Fibroblast of peridontal ligament (primary cell): ENCODE measurements around the gene UGT2A1.
"Not testable (repeated sequence)": the region's sequence is repeated elsewhere in the genome, so short reads cannot be mapped to it uniquely, and the experiment has no call there.

Experiments used
- DNase-seq: peaks from one replicate; pipeline ENCODE4 v3.0.0-alpha.2; 2010; ENCODE audit errors: extremely low read depth

Gene UGT2A1

GRCh38 chr4:69653147-69653546 is at the start of gene UGT2A1:
Gene UGT2A1 (minus strand): TSS chr4:69653247. CDS start chr4:69647644, 5,603 bp downstream.
- DNase-seq, result no peak

- no peak for DNase-seq
These were observed 49.2 kb upstream of the UGT2A1 start for GRCh38 chr4:69702201-69702600.

GRCh38 chr4:69701696-69702095 is 48.6 kb upstream of the UGT2A1 start:
- no peak for DNase-seq

DNA sequence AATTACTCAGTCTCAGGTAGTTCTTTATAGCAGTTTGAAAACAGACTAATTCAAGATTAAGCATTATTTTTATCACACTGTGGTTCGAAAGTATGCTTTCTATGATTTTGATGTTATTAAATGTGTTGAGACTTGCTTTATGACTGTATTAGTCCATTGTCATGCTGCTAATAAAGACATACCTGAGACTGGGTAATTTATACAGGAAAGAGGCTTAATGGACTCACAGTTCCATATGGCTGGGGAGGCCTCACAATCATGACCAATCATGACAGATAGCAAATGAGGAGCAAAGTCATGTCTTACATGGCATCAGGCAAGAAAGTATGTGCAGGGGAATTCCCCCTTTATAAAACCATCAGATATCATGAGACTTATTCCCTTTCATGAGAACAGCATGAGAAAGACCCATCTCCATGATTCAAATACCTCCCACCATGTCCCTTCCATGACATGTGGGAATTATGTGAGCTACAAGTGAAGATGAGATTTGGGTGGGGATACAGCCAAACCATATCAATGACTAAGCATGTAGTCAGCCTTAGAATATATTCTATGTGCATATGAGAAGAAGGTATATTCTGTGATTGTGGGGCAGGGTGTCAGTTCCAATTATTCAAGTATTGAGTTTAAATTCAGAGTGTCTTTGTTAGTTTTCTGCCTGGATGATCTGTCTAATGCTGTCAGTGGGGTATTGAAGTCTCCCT is 44.6 kb upstream of the UGT2A1 start:
- DNase-seq, result no peak

DNA sequence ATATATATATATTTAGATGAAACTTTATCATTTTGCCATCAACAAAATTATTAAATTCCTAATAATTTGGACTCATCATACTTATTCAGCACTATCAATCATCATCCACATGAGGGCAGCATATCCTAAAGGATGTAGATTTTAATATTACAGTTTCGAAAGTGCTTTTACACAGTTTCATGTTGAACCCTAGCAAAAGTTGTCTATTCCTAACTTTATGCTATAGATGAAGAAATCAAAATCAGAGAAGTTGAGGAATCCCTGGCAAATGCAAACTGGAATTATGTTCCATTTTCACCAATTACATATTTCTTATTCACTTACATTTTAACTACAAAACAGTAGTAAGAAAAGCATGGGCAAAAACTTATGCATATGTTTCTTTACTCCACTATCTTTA is 36.6 kb upstream of the UGT2A1 start:
- DNase-seq, result peak; percentile 50

DNA sequence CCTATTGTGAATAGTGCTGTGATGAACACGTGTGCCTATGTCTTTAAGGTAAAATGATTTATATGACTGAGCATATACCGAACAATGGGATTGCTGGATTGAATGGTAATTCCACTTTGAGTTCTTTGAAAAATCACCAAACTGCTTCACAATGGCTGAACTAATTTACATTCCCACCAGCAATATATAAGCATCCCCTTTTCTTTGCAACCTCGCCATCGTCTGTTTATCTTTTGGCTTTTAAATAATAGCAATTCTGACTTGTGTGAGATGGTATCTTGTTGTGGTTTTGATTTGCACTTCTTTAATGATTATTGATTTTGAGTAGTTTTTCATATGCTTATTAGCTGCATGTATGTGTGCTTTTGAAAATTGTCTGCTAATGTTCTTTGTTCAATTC is 31.8 kb upstream of the UGT2A1 start:
- no peak for DNase-seq

DNA sequence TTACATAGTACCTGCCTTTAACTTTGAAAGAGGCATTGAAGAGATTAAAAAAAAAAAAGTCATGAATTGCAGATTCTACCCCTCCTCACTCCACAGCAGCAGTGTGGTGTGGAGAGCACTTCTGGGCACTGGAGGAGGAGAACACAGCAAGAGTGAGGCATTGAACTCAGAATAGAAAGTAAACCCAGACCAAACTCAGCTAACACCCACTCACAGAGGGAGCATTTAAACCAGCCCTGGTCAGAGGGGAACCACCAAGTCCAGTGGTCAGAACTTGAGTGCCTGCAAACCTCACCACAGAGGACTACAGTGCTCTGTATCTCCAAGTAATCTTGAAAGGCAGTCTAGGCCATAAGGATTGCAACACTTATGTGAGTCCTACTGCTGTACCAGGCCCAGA is 15.6 kb upstream of the UGT2A1 start:
- DNase-seq, result no peak

DNA sequence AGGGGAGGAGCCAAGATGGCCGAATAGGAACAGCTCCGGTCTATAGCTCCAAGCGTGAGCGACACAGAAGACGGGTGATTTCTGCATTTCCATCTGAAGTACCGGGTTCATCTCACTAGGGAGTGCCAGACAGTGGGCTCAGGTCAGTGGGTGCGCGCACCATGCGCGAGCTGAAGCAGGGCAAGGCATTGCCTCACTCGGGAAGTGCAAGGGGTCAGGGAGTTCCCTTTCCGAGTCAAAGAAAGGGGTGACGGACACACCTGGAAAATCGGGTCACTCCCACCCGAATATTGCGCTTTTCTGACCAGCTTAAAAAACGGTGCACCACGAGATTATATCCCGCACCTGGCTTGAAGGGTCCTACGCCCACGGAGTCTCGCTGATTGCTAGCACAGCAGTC is 11.0 kb upstream of the UGT2A1 start:
- DNase-seq, result not testable (repeated sequence)

- not testable (repeated sequence) for DNase-seq
These were observed 8.2 kb upstream of the UGT2A1 start for GRCh38 chr4:69661130-69661803.

DNA sequence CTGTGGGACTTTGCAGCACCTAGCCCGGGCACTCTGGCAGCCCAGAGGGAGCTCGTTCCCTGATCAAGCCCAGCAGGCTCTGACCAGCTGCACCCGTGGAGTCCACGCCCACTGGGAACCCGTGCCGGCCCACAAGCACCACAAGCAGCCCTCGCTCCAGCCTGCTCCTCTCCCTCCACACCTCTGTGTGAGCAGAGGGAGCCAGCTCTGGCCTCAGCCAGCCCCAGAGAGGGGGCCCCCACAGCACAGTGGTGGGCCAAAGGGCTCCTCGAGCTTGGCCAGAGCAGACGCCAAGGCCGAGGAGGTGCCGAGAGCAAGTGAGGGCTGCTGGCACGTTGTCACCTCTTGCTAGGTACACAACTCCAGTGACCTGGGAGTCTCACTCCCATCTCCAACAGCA is 5.1 kb upstream of the UGT2A1 start:
- DNase-seq, result no peak

- DNase-seq, result no peak
These were observed 3.7 kb upstream of the UGT2A1 start for GRCh38 chr4:69656653-69657158.

DNA sequence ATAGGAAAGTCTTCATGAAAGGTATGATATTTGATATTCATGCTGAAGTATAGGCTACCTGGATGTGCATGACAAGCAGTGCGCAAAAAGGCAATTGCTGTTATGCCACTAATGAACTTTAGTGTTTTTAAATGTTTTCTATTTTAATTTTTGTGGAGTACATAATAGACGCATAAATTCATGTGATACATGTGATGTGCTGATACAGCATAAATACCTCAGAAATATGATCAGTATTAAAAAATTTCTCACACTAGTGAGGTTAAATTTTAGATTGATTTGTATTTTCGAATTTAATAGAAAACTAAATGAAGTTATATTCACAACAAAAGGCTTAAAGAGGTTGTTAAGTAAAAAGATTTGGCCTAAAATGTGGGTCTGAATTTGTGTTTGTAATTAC is 2.2 kb downstream of the UGT2A1 start:
- DNase-seq, result no peak

DNA sequence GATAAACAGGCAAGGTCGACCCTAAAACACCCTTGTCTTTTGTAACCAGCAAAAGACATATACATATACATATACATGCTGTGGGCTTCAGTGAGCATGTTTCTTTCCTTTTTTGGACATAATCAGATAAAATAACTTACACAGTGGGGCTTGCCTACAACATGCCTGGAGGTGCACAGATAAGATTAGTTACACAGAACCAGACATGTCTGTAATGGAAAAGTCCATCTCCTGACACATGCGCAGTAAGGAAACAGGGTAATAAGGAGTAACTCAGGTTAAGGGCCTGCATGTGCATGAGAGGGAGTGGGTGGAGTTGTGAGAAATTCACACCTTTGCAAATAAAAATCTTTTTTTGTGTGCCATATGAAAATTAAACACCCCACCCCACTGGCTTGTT is 3.4 kb downstream of the UGT2A1 start:
- DNase-seq, result no peak

DNA sequence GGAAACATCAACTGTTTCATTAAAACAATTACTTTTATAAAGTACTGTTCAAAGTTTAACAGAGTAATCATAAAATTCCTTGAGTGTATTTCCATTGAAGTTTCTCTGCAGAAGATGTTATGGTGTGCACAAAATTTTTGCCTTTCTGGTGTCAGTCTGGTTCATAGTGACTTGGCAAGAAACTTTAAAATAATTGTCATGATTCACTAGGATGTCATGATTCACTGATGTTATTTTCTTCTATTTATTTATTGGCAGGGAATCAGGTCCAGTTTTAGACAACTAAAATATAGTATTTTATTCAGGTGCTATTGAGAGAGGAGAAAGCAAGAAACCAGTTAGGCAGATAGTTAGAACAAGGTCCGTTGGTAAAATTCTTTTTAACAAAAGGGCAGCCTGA is 3.8 kb downstream of the UGT2A1 start:
- no peak for DNase-seq

- DNase-seq, result no peak
These were observed 10.1 kb downstream of the UGT2A1 start for GRCh38 chr4:69642961-69643360.

DNA sequence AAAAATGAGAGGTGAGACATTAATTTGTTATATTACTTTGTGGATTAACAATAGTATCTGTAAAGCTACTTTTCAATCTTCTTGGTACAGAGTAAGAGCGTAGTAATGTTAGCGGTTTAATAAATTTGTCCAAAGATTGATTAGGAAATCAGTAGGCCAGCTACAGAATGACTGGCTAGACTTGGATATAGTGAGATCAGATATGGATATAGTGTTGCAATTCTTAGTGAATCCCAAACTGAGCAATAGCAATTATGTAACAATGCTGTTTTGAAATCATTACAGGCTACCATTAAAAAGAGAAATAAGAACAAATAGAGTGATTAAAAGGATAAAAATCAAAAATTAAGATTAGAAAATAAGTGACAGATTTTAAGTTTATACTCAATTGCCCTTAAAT is 12.8 kb downstream of the UGT2A1 start:
- no peak for DNase-seq

DNA sequence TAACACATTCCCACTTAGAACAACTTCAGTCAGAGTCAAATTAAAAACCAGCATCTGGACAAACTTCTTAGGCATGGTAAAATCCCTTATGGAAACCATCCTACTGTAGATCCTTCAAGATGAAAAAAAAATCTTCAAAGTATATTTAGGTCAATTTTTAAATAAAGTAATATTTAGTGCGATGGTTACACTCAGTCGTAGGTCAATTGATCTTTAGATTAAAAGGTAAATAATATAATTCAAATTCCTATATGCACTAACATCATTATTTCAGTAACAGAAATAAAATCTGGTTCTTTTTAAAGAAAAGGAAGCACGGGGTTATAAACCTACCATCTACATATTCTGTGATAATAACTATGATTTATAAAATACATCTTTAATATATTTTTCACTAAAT is 13.5 kb downstream of the UGT2A1 start, which contains the start of gene UGT2A2:
UGT2A2 (minus strand) TSS at position 101 of the 400 bp plus-strand sequence; CDS start at position 99, 2 bp downstream.
- no peak for DNase-seq

DNA sequence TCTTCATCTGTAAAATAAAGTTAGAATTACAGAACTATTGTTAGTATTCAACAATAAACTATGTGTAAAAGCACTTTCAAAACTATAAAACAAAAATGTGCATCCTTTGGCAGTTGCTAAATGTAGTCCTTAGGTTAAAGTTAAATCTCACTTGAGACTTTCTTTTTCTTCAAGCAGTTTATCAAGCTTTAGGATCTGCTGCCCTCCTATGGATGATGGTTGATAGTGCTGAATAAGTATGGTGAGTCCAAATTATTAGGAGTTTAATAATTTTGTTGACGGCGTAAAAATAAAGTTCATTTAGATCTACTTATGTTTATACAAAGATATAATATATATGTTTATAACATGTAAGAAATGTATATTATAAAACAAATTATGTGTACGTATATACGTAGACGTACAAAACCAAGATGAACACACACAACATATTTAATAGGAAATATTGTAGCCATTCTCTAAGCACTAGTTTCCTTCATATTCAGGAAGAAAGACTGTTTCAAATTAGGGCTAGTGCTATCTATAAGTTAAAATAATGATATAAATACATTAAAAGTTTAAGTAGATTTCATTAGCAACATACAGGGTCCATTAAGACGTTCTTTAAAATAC is 35.9 kb downstream of the UGT2A1 start:
- no peak for DNase-seq

DNA sequence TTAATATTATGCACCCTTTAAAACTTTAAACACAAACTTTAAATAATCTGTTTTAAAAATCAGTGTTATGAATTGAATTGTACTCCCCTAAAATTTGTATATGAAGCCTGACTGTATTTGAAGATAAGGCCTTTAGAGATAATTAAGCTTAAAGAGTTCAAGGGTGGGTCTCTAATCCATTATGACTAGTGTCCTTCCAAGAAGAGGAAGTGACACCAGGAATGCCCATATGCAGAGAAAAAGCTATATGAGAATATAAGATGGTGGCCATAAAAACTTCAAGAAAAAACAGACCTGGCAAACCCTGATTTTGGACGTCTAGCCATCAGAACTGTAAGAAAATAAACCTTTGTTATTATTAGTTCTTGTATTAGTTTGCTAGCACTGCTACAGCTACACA is 42.6 kb downstream of the UGT2A1 start:
- no peak for DNase-seq

DNA sequence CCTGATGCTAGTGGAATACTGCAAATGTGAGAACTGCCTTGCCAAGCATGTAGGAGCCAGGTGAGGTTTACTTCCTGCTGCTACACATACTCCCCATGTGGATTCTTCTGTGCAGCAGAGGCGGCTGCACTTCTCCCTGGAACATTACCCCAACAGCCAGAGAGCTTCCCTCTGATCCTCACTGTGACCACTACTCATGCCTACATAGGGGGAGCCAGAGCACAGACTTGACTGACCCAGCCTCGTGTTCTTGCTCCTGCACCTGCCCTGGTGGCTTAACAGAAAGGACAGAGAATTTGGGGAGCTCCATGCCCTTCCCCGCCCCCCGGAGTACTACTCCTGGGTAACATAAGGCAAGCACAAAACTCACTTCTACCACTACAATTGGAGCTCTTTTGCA is 52.0 kb downstream of the UGT2A1 start:
- no peak for DNase-seq

GRCh38 chr4:69600013-69600412 is 53.0 kb downstream of the UGT2A1 start:
- DNase-seq, result no peak

DNA sequence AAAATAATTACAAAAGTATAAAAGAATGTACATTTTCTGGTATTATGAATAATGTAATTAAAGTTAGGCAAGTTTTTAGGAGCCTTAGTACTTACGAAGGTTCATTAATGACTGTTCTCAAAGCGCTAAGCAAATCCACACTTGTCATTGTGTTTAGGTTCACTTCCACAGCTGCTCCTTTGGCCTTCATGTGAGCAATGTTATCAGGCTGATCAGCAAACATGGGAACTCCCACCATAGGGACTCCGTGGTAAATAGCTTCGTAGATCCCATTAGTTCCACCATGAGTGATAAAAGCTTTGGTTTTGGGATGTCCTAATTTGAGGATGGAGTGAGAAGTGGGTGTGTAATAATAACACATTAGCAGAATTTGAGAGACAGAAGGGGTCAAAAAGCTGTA is 58.7 kb downstream of the UGT2A1 start:
- no peak for DNase-seq

- DNase-seq, result no peak
These were observed 61.7 kb downstream of the UGT2A1 start for GRCh38 chr4:69591364-69591763.
